HepG2 (cell line): ENCODE results near the gene SELENOH. TPM values are rescaled to one million over a fixed set of nuclear protein-coding genes. Genes with fewer than 3 reads are reported as not detected.

Experiments used
- CREB1 ChIP-seq, 2 experiments: fragments of 450-650 bp in 1 of 2; IDR thresholded peaks; 2 replicates each; pipeline ENCODE4 v1.6.1; 2016 to 2017; ENCODE audit warnings: control low read depth in 1 of 2, mild to moderate bottlenecking in 1 of 2, missing compliant biosample characterization in 1 of 2, missing genetic modification characterization in 1 of 2
- DPF2 ChIP-seq: sonication (generic); formaldehyde crosslinking; IDR thresholded peaks from 2 replicates; pipeline ENCODE4 v1.4.0; 2020; ENCODE audit warnings: mild to moderate bottlenecking, low read depth, missing genetic modification reagents, borderline replicate concordance
- KLF16 ChIP-seq, 2 experiments: sonication (generic) in 1 of 2; formaldehyde crosslinking in 1 of 2; IDR thresholded peaks; 2 replicates each; pipeline versions ENCODE4 v1.6.1 to v1.8.0; 2016 to 2023; ENCODE audit warnings: missing genetic modification reagents in 2 of 2, missing compliant biosample characterization in 1 of 2
- MIER2 ChIP-seq: IDR thresholded peaks from 2 replicates; pipeline ENCODE4 v1.6.1; 2016; ENCODE audit warnings: missing biosample characterization, missing genetic modification reagents
- RFXAP ChIP-seq: sonication (generic); formaldehyde crosslinking; IDR thresholded peaks from 2 replicates; pipeline ENCODE4 v1.4.0; 2020; ENCODE audit warnings: missing genetic modification reagents, borderline replicate concordance
- SMAD3 ChIP-seq: sonication (generic); formaldehyde crosslinking; IDR thresholded peaks from 2 replicates; pipeline ENCODE4 v1.4.0; 2020; ENCODE audit warnings: missing genetic modification reagents
- TOE1 ChIP-seq: sonication (generic); formaldehyde crosslinking; IDR thresholded peaks from 2 replicates; pipeline ENCODE4 v1.4.0; 2020; ENCODE audit warnings: mild to moderate bottlenecking, missing genetic modification reagents
- ZNF230 ChIP-seq: sonication (generic); formaldehyde crosslinking; IDR thresholded peaks from 2 replicates; pipeline ENCODE4 v1.4.0; 2020; ENCODE audit warnings: mild to moderate bottlenecking, missing genetic modification reagents
- ZNF766 ChIP-seq: sonication (generic); formaldehyde crosslinking; IDR thresholded peaks from 2 replicates; pipeline ENCODE4 v1.5.0; 2020; ENCODE audit warnings: missing genetic modification reagents, borderline replicate concordance
- polyA plus RNA-seq, 8 experiments: library from polyadenylated mRNA; depleted of rRNA in 3 of 8; stranded (reverse) in 7 of 8; unstranded in 1 of 8; fragments of >200 nt; fragmentation: Illumina TruSeq in 4 of 8; extraction: Trizol in 4 of 8; gene quantifications; 2 replicates each; pipeline versions ENCODE4 v1.2.1 to v1.2.3, GENCODE V29; 2011 to 2016; ENCODE audit warnings: low read depth in 4 of 8, missing spikeins in 1 of 8, mixed read lengths in 1 of 8; ENCODE audit not compliant: insufficient read depth in 1 of 8
- total RNA-seq, 5 experiments: library from RNA; depleted of rRNA; stranded (reverse); fragments of >200 nt; fragmentation: Illumina TruSeq; extraction: Trizol; gene quantifications; 2 replicates each; pipeline ENCODE4 v1.2.3, GENCODE V29; 2016; ENCODE audit warnings: low read depth in 1 of 5
- TF ChIP-seq, protein P1 (sequence below): sonication (generic); formaldehyde crosslinking; IDR thresholded peaks from 2 replicates; pipeline ENCODE4 v1.8.1; 2022; ENCODE audit warnings: low read depth, mild to moderate bottlenecking, missing genetic modification reagents
- TF ChIP-seq, protein P2 (sequence below): IDR thresholded peaks from 2 replicates; pipeline ENCODE4 v1.6.1; 2016; ENCODE audit warnings: low read depth
- TF ChIP-seq, protein P3 (sequence below): sonication (generic); formaldehyde crosslinking; IDR thresholded peaks from 2 replicates; pipeline ENCODE4 v1.4.0; 2020; ENCODE audit warnings: mild to moderate bottlenecking, missing genetic modification reagents
- TF ChIP-seq, protein P4 (sequence below): sonication (generic); formaldehyde crosslinking; IDR thresholded peaks from 2 replicates; pipeline ENCODE4 v1.4.0; 2020; ENCODE audit warnings: missing genetic modification reagents

SELENOH gene
- total and polyA plus RNA-seq, 2 of the 13 experiments (the other 11 are each of a cell fraction or from before 2014, with no cell fraction given) = 27.2 to 77.4 TPM

DNA sequence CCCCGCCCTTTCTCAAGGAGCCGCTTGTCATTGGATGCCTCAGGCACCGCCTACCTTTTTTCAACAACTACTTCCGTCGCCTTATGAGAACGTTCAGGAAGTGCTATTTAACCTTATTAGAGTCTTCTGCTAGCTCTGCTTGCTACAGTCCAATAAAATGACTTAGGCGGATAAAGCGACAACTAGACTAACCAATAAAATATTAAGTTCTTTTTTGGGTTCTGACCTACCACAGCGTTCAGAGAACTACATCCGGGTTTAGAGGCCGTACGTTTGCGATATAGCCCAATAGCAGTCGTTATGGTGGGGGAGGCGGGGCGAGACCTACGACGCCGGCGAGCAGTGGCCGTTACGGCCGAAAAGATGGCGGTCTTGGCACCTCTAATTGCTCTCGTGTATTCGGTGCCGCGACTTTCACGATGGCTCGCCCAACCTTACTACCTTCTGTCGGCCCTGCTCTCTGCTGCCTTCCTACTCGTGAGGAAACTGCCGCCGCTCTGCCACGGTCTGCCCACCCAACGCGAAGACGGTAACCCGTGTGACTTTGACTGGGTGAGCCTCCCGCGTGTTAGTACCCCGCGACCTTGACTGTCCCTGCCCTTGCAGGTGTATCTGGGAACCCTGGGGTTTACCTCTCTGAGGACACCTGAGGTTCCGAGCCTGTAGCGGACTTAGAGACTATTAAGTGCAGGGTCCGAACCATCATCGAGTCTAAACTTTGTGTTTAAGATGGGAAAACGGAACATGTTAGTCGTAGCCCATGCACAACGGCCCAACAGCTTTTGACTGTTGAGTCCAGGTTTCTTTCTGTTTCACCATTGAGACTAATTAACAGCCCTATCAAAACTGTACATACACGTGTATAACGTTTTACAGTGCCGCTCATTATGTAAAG is 28.8 kb upstream of the SELENOH start, which contains the start of gene TMX2 (continued):
- TF ChIP-seq DPF2 (CRISPR knock-in tag) (no peak), KLF16 (CRISPR knock-in tag; IDR thresholded peaks at IDR 0.05) (no peak), RFXAP (CRISPR knock-in tag) (0 out of 2 replicates have a peak, but pooled peaks have one; percentile 23), ZNF230 (CRISPR knock-in tag) (no peak; the same call in 1 of the 2 replicates), ZNF766 (CRISPR knock-in tag) (no peak; the same call in 1 of the 2 replicates), TOE1 (CRISPR knock-in tag) (no peak), CREB1 (IDR thresholded peaks at IDR 0.05) (peak; percentile 88), CREB1 (CRISPR knock-in tag; IDR thresholded peaks at IDR 0.05) (peak; percentile 98), SMAD3 (CRISPR knock-in tag) (no peak), MIER2 (CRISPR knock-in tag) (no peak)
- TF ChIP-seq, protein P1, sequence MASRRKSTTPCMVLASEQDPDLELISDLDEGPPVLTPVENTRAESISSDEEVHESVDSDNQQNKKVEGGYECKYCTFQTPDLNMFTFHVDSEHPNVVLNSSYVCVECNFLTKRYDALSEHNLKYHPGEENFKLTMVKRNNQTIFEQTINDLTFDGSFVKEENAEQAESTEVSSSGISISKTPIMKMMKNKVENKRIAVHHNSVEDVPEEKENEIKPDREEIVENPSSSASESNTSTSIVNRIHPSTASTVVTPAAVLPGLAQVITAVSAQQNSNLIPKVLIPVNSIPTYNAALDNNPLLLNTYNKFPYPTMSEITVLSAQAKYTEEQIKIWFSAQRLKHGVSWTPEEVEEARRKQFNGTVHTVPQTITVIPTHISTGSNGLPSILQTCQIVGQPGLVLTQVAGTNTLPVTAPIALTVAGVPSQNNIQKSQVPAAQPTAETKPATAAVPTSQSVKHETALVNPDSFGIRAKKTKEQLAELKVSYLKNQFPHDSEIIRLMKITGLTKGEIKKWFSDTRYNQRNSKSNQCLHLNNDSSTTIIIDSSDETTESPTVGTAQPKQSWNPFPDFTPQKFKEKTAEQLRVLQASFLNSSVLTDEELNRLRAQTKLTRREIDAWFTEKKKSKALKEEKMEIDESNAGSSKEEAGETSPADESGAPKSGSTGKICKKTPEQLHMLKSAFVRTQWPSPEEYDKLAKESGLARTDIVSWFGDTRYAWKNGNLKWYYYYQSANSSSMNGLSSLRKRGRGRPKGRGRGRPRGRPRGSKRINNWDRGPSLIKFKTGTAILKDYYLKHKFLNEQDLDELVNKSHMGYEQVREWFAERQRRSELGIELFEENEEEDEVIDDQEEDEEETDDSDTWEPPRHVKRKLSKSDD = no peak
- TF ChIP-seq, protein P2, sequence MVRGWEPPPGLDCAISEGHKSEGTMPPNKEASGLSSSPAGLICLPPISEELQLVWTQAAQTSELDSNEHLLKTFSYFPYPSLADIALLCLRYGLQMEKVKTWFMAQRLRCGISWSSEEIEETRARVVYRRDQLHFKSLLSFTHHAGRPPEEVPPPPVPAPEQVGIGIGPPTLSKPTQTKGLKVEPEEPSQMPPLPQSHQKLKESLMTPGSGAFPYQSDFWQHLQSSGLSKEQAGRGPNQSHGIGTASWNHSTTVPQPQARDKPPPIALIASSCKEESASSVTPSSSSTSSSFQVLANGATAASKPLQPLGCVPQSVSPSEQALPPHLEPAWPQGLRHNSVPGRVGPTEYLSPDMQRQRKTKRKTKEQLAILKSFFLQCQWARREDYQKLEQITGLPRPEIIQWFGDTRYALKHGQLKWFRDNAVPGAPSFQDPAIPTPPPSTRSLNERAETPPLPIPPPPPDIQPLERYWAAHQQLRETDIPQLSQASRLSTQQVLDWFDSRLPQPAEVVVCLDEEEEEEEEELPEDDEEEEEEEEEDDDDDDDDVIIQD = no peak
- TF ChIP-seq, protein P3, sequence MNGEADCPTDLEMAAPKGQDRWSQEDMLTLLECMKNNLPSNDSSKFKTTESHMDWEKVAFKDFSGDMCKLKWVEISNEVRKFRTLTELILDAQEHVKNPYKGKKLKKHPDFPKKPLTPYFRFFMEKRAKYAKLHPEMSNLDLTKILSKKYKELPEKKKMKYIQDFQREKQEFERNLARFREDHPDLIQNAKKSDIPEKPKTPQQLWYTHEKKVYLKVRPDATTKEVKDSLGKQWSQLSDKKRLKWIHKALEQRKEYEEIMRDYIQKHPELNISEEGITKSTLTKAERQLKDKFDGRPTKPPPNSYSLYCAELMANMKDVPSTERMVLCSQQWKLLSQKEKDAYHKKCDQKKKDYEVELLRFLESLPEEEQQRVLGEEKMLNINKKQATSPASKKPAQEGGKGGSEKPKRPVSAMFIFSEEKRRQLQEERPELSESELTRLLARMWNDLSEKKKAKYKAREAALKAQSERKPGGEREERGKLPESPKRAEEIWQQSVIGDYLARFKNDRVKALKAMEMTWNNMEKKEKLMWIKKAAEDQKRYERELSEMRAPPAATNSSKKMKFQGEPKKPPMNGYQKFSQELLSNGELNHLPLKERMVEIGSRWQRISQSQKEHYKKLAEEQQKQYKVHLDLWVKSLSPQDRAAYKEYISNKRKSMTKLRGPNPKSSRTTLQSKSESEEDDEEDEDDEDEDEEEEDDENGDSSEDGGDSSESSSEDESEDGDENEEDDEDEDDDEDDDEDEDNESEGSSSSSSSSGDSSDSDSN (CRISPR knock-in tag) = peak; percentile 36; the same call in 1 of the 2 replicates
- TF ChIP-seq, protein P4, sequence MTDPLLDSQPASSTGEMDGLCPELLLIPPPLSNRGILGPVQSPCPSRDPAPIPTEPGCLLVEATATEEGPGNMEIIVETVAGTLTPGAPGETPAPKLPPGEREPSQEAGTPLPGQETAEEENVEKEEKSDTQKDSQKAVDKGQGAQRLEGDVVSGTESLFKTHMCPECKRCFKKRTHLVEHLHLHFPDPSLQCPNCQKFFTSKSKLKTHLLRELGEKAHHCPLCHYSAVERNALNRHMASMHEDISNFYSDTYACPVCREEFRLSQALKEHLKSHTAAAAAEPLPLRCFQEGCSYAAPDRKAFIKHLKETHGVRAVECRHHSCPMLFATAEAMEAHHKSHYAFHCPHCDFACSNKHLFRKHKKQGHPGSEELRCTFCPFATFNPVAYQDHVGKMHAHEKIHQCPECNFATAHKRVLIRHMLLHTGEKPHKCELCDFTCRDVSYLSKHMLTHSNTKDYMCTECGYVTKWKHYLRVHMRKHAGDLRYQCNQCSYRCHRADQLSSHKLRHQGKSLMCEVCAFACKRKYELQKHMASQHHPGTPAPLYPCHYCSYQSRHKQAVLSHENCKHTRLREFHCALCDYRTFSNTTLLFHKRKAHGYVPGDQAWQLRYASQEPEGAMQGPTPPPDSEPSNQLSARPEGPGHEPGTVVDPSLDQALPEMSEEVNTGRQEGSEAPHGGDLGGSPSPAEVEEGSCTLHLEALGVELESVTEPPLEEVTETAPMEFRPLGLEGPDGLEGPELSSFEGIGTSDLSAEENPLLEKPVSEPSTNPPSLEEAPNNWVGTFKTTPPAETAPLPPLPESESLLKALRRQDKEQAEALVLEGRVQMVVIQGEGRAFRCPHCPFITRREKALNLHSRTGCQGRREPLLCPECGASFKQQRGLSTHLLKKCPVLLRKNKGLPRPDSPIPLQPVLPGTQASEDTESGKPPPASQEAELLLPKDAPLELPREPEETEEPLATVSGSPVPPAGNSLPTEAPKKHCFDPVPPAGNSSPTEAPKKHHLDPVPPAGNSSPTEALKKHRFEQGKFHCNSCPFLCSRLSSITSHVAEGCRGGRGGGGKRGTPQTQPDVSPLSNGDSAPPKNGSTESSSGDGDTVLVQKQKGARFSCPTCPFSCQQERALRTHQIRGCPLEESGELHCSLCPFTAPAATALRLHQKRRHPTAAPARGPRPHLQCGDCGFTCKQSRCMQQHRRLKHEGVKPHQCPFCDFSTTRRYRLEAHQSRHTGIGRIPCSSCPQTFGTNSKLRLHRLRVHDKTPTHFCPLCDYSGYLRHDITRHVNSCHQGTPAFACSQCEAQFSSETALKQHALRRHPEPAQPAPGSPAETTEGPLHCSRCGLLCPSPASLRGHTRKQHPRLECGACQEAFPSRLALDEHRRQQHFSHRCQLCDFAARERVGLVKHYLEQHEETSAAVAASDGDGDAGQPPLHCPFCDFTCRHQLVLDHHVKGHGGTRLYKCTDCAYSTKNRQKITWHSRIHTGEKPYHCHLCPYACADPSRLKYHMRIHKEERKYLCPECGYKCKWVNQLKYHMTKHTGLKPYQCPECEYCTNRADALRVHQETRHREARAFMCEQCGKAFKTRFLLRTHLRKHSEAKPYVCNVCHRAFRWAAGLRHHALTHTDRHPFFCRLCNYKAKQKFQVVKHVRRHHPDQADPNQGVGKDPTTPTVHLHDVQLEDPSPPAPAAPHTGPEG (CRISPR knock-in tag) = peak; percentile 75; the same call in 1 of the 2 replicates
